Natural killer cell (primary cell): ENCODE results near the gene DCAF11. TPM values are rescaled to one million over a fixed set of nuclear protein-coding genes. Genes with fewer than 3 reads are reported as not detected.

Experiments
- ATAC-seq, 3 donors: fragments of 150-1000 bp in 2 of 3; fragments of 200-7000 bp in 1 of 3; cut with Tn5 transposase; 1 replicate in 1 of 3; 2 replicates in 2 of 3; pipeline ENCODE4 v1.10.0; 2021; ENCODE audit warnings: mild to moderate bottlenecking in 2 of 3, moderate library complexity in 2 of 3
- DNase-seq, 2 donors: peaks; one replicate each; pipeline versions ENCODE4 v3.0.0 to v3.0.0-alpha.2; 2013 to 2021; ENCODE audit warnings: mixed read lengths in 1 of 2
- H3K27ac ChIP-seq: one replicate; pipeline ENCODE4 v1.5.1; 2013; ENCODE audit warnings: mild to moderate bottlenecking, low read length
- H3K27me3 ChIP-seq: one replicate; pipeline ENCODE4 v1.6.1; 2013; ENCODE audit warnings: low read length; ENCODE audit not compliant: control insufficient read depth, insufficient read depth
- H3K36me3 ChIP-seq: one replicate; pipeline ENCODE4 v1.6.1; 2013; ENCODE audit warnings: low read length; ENCODE audit not compliant: control insufficient read depth, insufficient read depth
- H3K4me1 ChIP-seq: one replicate; pipeline ENCODE4 v1.6.1; 2013; ENCODE audit warnings: low read length; ENCODE audit not compliant: control insufficient read depth, insufficient read depth
- H3K4me3 ChIP-seq: one replicate; pipeline ENCODE4 v1.5.1; 2013; ENCODE audit warnings: low read length
- H3K9me3 ChIP-seq: one replicate; pipeline ENCODE4 v1.6.1; 2013; ENCODE audit warnings: low read length; ENCODE audit not compliant: control insufficient read depth, insufficient read depth
- H3K27ac Mint-ChIP-seq, 2 donors: one replicate each; pipeline ENCODE4 v1.8.0; 2022; ENCODE audit warnings: mild to moderate bottlenecking in 2 of 2, mixed read lengths in 2 of 2, moderate library complexity in 1 of 2
- H3K27me3 Mint-ChIP-seq, 2 donors: one replicate each; pipeline ENCODE4 v1.8.0; 2022; ENCODE audit warnings: low read depth in 2 of 2, mixed read lengths in 2 of 2
- H3K36me3 Mint-ChIP-seq: one replicate; pipeline ENCODE4 v1.8.0; 2022; ENCODE audit warnings: mixed read lengths
- H3K4me1 Mint-ChIP-seq, 2 donors: one replicate each; pipeline ENCODE4 v1.8.0; 2022; ENCODE audit warnings: mixed read lengths in 2 of 2
- H3K4me3 Mint-ChIP-seq: one replicate; pipeline ENCODE4 v1.8.0; 2022; ENCODE audit warnings: mild to moderate bottlenecking, moderate library complexity, mixed read lengths
- H3K9me3 Mint-ChIP-seq, 2 donors: one replicate each; pipeline ENCODE4 v1.8.0; 2022; ENCODE audit warnings: mixed read lengths in 2 of 2
- WGBS: methylation state at CpG from one replicate; pipeline ENCODE4 v1.1.7; 2013; ENCODE audit warnings: missing lambda C conversion rate; ENCODE audit not compliant: insufficient coverage; 5-methylcytosine and 5-hydroxymethylcytosine counted together
- intact Hi-C: fragments of 100-400 bp; cut with micrococcal nuclease; formaldehyde crosslinking; loops from one replicate; pipeline ENCODE4 v1.14.2; 2022
- total RNA-seq, 4 donors: library from RNA; stranded (reverse); fragments of 120-200 nt in 1 of 4; gene quantifications; one replicate each; pipeline versions ENCODE4 v1.2.3 to v1.2.4, GENCODE V29; 2013 to 2022
- TF ChIP-seq, protein P1 (sequence below): fragments of 200-600 bp; IDR thresholded peaks from one replicate; pipeline ENCODE4 v1.8.0; 2022; ENCODE audit warnings: antibody characterized with exemption

Gene DCAF11
- total RNA-seq, 3 donors from 2014 or later (not counting 1 experiment from before 2014, with no cell fraction given): 77.5 to 99.3 (median 96.3) TPM

DNA sequence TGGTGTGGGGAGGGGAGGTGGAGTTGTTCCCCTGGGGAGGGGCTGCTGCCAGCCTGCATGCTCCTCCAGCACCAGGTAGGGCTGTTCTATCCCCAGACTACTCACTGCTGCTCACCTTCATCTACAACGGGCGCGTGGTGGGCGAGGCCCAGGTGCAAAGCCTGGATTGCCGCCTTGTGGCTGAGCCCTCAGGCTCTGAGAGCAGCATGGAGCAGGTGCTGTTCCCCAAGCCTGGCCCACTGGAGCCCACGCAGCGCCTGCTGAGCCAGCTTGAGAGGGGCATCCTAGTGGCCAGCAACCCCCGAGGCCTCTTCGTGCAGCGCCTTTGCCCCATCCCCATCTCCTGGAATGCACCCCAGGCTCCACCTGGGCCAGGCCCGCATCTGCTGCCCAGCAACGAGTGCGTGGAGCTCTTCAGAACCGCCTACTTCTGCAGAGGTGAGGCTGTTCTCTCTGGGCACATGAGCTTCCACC, 50.0 kb downstream of the DCAF11 start:
- DNase-seq (no peak), ATAC-seq (no peak)
- Histone ChIP-seq H3K4me3 (no peak overlapping the region), H3K27me3 (no peaks in the 10 kb centered on the region), H3K36me3 (peaks cover 71% of the 10 kb centered on the region), H3K27ac (no peak overlapping the region), H3K9me3 (no peaks in the 10 kb centered on the region), H3K4me1 (peaks cover 37% of the 10 kb centered on the region)
- peak overlapping the region; percentile 53 to 74 for H3K27ac Mint-ChIP-seq
- H3K27me3 Mint-ChIP-seq: no peaks in the 10 kb centered on the region
- H3K36me3 Mint-ChIP-seq: no peaks in the 10 kb centered on the region
- TF ChIP-seq, protein P1, sequence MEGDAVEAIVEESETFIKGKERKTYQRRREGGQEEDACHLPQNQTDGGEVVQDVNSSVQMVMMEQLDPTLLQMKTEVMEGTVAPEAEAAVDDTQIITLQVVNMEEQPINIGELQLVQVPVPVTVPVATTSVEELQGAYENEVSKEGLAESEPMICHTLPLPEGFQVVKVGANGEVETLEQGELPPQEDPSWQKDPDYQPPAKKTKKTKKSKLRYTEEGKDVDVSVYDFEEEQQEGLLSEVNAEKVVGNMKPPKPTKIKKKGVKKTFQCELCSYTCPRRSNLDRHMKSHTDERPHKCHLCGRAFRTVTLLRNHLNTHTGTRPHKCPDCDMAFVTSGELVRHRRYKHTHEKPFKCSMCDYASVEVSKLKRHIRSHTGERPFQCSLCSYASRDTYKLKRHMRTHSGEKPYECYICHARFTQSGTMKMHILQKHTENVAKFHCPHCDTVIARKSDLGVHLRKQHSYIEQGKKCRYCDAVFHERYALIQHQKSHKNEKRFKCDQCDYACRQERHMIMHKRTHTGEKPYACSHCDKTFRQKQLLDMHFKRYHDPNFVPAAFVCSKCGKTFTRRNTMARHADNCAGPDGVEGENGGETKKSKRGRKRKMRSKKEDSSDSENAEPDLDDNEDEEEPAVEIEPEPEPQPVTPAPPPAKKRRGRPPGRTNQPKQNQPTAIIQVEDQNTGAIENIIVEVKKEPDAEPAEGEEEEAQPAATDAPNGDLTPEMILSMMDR: no peak
- no peaks in the 10 kb centered on the region for H3K9me3 Mint-ChIP-seq
- intact Hi-C loops: no loop called here
- peaks cover 45 to 64% of the 10 kb centered on the region in 2 donors for H3K4me1 Mint-ChIP-seq
- no peak overlapping the region for H3K4me3 Mint-ChIP-seq
- WGBS: 97% methylated on average over 14 of the region's 14 CpGs

DNA sequence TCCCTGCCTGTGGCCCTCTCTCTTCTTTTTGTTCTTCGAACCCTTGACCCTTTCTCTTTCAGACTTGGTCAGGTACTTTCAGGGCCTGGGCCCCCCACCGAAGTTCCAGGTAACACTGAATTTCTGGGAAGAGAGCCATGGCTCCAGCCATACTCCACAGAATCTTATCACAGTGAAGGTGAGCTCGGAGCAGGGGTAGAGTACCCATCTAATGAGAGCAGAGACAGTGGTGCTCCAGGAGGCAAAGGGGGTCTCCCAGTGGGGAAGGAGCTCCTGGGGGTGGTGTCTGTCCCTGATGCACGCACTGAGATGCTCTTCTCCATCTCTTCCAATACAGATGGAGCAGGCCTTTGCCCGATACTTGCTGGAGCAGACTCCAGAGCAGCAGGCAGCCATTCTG, 51.2 kb downstream of the DCAF11 start:
- H3K9me3 Mint-ChIP-seq: no peaks in the 10 kb centered on the region
- peak overlapping the region; percentile 71 to 73 for H3K27ac Mint-ChIP-seq
- TF ChIP-seq, protein P1: no peak

DNA sequence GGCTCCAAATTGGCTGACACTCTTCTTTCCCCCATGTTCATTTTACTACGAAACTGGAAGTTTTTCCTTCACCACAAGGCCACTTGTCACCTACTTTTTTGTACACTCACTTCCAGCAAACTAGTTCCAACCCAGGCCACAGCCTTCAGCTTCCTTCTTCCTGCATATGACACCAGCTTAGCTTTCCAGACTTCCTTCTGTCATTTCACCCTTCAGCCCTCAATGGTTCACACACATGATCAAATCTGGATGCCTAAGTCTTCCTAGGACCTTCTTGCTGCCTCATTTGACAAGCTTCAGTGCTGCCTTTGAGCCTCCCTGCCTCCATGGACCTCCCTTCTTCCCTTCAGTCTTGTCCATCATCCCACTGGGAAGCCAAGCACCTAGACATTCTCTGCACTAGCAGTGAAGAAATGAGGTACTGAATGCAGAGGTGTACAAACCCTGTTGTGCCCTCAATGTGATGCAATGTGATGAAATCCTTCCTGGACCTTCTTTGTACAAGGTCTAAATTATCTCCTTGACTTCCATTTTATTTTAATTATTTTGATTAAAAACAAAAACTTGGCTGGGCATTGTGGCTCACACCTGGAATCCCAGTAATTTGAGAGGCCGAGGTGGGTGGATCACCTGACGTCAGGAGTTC, 53.0 kb downstream of the DCAF11 start:
- no peaks in the 10 kb centered on the region for H3K9me3 Mint-ChIP-seq
- peak overlapping the region; percentile 61 to 71 for H3K27ac Mint-ChIP-seq
- intact Hi-C loops: no loop called here
- H3K27me3 ChIP-seq: no peaks in the 10 kb centered on the region
- H3K9me3 ChIP-seq: no peaks in the 10 kb centered on the region
- H3K36me3 Mint-ChIP-seq: no peaks in the 10 kb centered on the region
- peaks cover 61% of the 10 kb centered on the region for H3K36me3 ChIP-seq
- H3K4me1 Mint-ChIP-seq: peaks cover 30 to 53% of the 10 kb centered on the region in 2 donors
- H3K4me3 Mint-ChIP-seq: no peak overlapping the region
- no peak for ATAC-seq
- H3K4me1 ChIP-seq: peaks cover 38% of the 10 kb centered on the region
- H3K27ac ChIP-seq: no peak overlapping the region
- H3K27me3 Mint-ChIP-seq: no peaks in the 10 kb centered on the region
- no peak for DNase-seq
- 90% methylated on average over 3 of the region's 3 CpGs for WGBS
- TF ChIP-seq, protein P1: no peak
- H3K4me3 ChIP-seq: no peak overlapping the region

More for the DNA sequence above, 51.2 kb downstream of the DCAF11 start:
- intact Hi-C loops: no loop called here
- Histone ChIP-seq H3K27me3 (no peaks in the 10 kb centered on the region), H3K4me3 (no peak overlapping the region), H3K27ac (no peak overlapping the region), H3K4me1 (peaks cover 30% of the 10 kb centered on the region), H3K36me3 (peaks cover 64% of the 10 kb centered on the region), H3K9me3 (no peaks in the 10 kb centered on the region)
- no peaks in the 10 kb centered on the region for H3K36me3 Mint-ChIP-seq
- no peak overlapping the region for H3K4me3 Mint-ChIP-seq
- WGBS: 96% methylated on average over 5 of the region's 5 CpGs
- DNase-seq (no peak), ATAC-seq (no peak)
- H3K27me3 Mint-ChIP-seq: no peaks in the 10 kb centered on the region
- peaks cover 43 to 59% of the 10 kb centered on the region in 2 donors for H3K4me1 Mint-ChIP-seq
